Mesendoderm (in vitro differentiated cells): ENCODE results near the gene APC2.

ENCODE experiments used
- DNase-seq: peaks from one replicate; pipeline ENCODE4 v3.0.0; 2013
- H2AK5ac ChIP-seq: 2 replicates; pipeline ENCODE4 v1.6.1; 2013; ENCODE audit warnings: low read length, inconsistent platforms
- H2BK120ac ChIP-seq: 2 replicates; pipeline ENCODE4 v1.6.1; 2013; ENCODE audit warnings: low read depth, mild to moderate bottlenecking, low read length, moderate library complexity, mixed read lengths
- H2BK15ac ChIP-seq: replicated peaks from 2 replicates; pipeline ENCODE4 v1.6.1; 2013; ENCODE audit warnings: low read depth, mild to moderate bottlenecking, moderate library complexity
- H2BK5ac ChIP-seq: 2 replicates; pipeline ENCODE4 v1.6.1; 2013; ENCODE audit warnings: low read length, inconsistent platforms
- H3K18ac ChIP-seq: 2 replicates; pipeline ENCODE4 v1.6.1; 2013; ENCODE audit warnings: mild to moderate bottlenecking, low read length, mixed read lengths
- H3K23ac ChIP-seq: one replicate; pipeline ENCODE4 v1.6.1; 2013; ENCODE audit warnings: low read length
- H3K27ac ChIP-seq: 2 replicates; pipeline ENCODE4 v1.5.1; 2013; ENCODE audit warnings: low read depth, mild to moderate bottlenecking, inconsistent platforms, low read length, moderate library complexity
- H3K27me3 ChIP-seq: 2 replicates; pipeline ENCODE4 v1.6.1; 2013; ENCODE audit warnings: low read length, control low read depth, mild to moderate bottlenecking, inconsistent platforms; ENCODE audit not compliant: insufficient read depth, poor library complexity
- H3K36me3 ChIP-seq: 2 replicates; pipeline ENCODE4 v1.6.1; 2013; ENCODE audit warnings: low read length, inconsistent platforms; ENCODE audit not compliant: control insufficient read depth, insufficient read depth
- H3K4ac ChIP-seq: one replicate; pipeline ENCODE4 v1.6.1; 2013; ENCODE audit warnings: low read depth, mild to moderate bottlenecking, low read length, moderate library complexity
- H3K4me1 ChIP-seq: 2 replicates; pipeline ENCODE4 v1.6.1; 2013; ENCODE audit warnings: low read depth, low read length, inconsistent platforms; ENCODE audit not compliant: control insufficient read depth
- H3K4me2 ChIP-seq: 2 replicates; pipeline ENCODE4 v1.6.1; 2013; ENCODE audit warnings: low read length
- H3K4me3 ChIP-seq: 2 replicates; pipeline ENCODE4 v1.5.1; 2013; ENCODE audit warnings: mild to moderate bottlenecking, low read length
- H3K56ac ChIP-seq: one replicate; pipeline ENCODE4 v1.6.1; 2013; ENCODE audit warnings: low read length
- H3K79me1 ChIP-seq: 2 replicates; pipeline ENCODE4 v1.6.1; 2013; ENCODE audit warnings: low read length, inconsistent platforms
- H3K79me2 ChIP-seq: 2 replicates; pipeline ENCODE4 v1.6.1; 2013; ENCODE audit warnings: mild to moderate bottlenecking, low read length; ENCODE audit not compliant: control insufficient read depth, insufficient read depth
- H3K9ac ChIP-seq: 2 replicates; pipeline ENCODE4 v1.6.1; 2013; ENCODE audit warnings: low read length, inconsistent platforms
- H4K5ac ChIP-seq: one replicate; pipeline ENCODE4 v1.6.1; 2013; ENCODE audit warnings: low read length
- H4K8ac ChIP-seq: one replicate; pipeline ENCODE4 v1.6.1; 2013; ENCODE audit warnings: low read depth, mild to moderate bottlenecking, control low read depth, low read length, moderate library complexity
- WGBS: extraction: QIAGEN DNeasy Blood & Tissue Kit; methylation state at CpG from one replicate; pipeline ENCODE4 v1.1.7; 2013; ENCODE audit warnings: low lambda C conversion rate, missing lambda C conversion rate; ENCODE audit not compliant: insufficient coverage; ENCODE audit errors: extremely low coverage; 5-methylcytosine and 5-hydroxymethylcytosine counted together

The APC2 gene

DNA sequence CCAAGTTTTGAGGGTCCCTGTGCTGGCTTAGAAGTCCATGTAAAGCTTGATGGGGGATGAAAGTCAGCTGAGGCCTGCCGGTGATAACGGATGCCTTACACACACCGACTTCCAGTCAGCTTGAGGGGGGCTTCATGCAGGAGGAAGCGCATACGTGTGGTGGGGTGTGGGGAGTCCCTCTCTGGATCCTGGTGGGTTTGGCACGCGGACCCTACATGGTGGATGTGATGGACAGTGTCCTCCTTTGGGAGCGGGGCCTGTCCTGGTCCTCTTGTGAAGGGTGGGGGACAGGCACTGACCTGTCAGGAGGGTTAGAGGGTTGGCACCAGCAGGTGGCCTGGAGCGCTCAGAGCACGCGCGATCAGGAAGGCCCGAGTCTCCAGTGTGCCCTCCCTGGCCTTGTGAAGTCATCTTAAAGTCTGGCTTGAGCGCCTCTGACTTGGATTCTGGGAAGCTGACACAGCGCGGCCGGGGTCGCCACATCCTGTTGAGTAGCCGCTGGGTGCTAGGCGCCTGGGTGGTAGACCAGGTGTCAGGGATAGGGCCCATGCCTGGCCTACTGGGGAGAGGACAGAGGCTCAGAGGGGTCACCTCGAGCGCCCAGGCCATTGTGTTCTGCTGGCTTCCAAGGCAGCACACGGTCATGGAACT lies 39.7 kb upstream of the APC2 start:
- no peak overlapping the region for H2AK5ac ChIP-seq
- no peak overlapping the region for H3K27ac ChIP-seq
- H3K9ac ChIP-seq, result peak overlapping the region; percentile 92
- H3K36me3 ChIP-seq, result peaks cover 6% of the 10 kb centered on the region
- no peak overlapping the region for H3K18ac ChIP-seq
- no peak overlapping the region for H2BK120ac ChIP-seq
- no peak overlapping the region for H4K8ac ChIP-seq
- no CpG with 5 or more reads among the region's 23 CpGs for WGBS
- H3K4ac ChIP-seq, result no peak overlapping the region
- no peaks in the 10 kb centered on the region for H3K27me3 ChIP-seq
- peaks cover 8% of the 10 kb centered on the region for H3K4me1 ChIP-seq
- H3K4me3 ChIP-seq, result no peak overlapping the region
- H3K79me1 ChIP-seq, result peaks cover 2% of the 10 kb centered on the region
- no peak overlapping the region for H2BK15ac ChIP-seq
- H3K23ac ChIP-seq, result peak overlapping the region; percentile 15
- H3K79me2 ChIP-seq, result peaks cover 73% of the 10 kb centered on the region
- no peak overlapping the region for H2BK5ac ChIP-seq
- no peak for DNase-seq
- no peak overlapping the region for H4K5ac ChIP-seq
- peak overlapping the region; percentile 3 for H3K4me2 ChIP-seq
- peak overlapping the region; percentile 6 for H3K56ac ChIP-seq

DNA sequence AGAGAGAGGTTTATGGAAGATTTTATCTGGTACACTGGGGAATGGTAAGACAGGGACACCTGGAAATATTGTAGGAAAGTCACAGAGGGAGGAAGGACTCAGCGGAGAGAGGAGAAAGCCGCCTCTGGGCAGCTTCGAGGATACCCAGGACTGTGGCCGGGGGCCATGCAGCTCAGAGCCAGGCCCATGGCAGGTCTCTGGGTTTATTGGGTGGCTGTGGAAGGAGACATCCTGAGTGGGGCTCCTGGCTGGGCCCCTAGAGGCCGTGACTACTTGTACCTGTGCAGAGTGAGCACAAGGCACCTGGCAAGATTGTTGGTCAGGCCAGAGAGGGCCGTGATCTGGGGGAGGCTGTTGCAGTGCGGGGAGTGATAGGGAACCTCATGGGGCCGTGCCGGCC lies 39.1 kb upstream of the APC2 start:
- Histone ChIP-seq H3K36me3 (peaks cover 6% of the 10 kb centered on the region), H3K56ac (peak overlapping the region; percentile 6), H3K79me1 (peaks cover 2% of the 10 kb centered on the region), H3K18ac (no peak overlapping the region), H3K4ac (no peak overlapping the region), H2BK15ac (no peak overlapping the region), H2BK5ac (no peak overlapping the region), H3K4me3 (no peak overlapping the region), H4K5ac (no peak overlapping the region), H3K4me2 (no peak overlapping the region), H3K23ac (no peak overlapping the region), H4K8ac (no peak overlapping the region), H3K27me3 (no peaks in the 10 kb centered on the region), H2BK120ac (no peak overlapping the region), H3K79me2 (peaks cover 78% of the 10 kb centered on the region), H3K9ac (peak overlapping the region; percentile 13), H2AK5ac (no peak overlapping the region), H3K27ac (no peak overlapping the region), H3K4me1 (peaks cover 11% of the 10 kb centered on the region)
- no CpG with 5 or more reads among the region's 9 CpGs for WGBS
- DNase-seq, result no peak

DNA sequence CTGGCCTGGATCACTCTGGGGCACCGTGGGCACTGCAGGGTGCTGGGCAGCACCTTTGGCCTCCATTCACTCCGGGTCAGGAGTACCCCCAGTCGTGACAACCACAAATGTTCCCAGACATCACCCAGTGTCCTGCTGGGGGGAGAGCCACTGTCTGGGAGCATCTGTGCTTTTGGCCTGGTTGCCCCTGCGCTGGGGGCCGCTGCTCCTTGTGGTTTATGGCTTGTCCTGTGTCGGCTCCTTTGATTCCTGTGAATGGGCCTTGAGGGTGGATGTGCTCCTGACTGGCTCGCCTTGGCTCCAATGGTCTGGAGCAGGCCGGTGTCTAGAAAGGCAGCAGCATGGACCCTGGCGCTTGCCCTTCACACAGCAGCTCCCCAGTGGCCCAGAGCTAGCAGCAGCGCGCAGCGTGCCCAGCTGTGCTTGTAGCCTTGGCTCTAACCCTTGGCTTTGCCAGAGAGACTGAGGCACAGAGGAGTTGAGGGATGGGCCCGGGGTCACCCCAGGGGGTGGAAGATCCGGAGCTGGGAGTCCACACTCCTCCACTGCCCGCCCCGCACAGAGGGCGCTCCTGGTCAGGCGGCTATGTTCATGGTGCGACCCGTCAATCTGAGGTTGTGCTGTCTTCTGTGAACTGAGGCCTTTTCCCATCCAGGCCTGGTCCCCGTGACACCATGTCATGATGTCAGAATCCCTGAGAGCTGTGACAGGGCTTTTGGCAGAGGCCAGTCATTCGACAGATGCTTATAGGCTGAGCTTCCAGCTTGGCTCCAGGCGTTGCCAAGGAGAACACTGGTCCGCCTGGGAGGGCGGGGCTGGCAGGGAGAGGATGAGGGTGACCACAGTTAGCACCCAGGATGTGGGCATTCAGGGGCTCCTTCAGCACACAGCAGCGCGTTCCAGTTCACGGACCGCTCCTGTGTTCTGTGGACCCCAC lies 38.4 kb upstream of the APC2 start:
- H3K4me3 ChIP-seq, result no peak overlapping the region
- no peak overlapping the region for H2BK15ac ChIP-seq
- no CpG with 5 or more reads among the region's 29 CpGs for WGBS
- H2BK120ac ChIP-seq, result no peak overlapping the region
- no peak overlapping the region for H4K5ac ChIP-seq
- H3K27ac ChIP-seq, result no peak overlapping the region
- peaks cover 17% of the 10 kb centered on the region for H3K4me1 ChIP-seq
- H3K27me3 ChIP-seq, result no peaks in the 10 kb centered on the region
- no peak overlapping the region for H2BK5ac ChIP-seq
- no peak overlapping the region for H4K8ac ChIP-seq
- H3K4me2 ChIP-seq, result no peak overlapping the region
- H2AK5ac ChIP-seq, result no peak overlapping the region
- peaks cover 6% of the 10 kb centered on the region for H3K36me3 ChIP-seq
- no peak overlapping the region for H3K23ac ChIP-seq
- DNase-seq, result no peak
- no peak overlapping the region for H3K18ac ChIP-seq
- H3K9ac ChIP-seq, result no peak overlapping the region
- H3K79me1 ChIP-seq, result peaks cover 7% of the 10 kb centered on the region
- no peak overlapping the region for H3K56ac ChIP-seq
- peaks cover 85% of the 10 kb centered on the region for H3K79me2 ChIP-seq
- H3K4ac ChIP-seq, result no peak overlapping the region

DNA sequence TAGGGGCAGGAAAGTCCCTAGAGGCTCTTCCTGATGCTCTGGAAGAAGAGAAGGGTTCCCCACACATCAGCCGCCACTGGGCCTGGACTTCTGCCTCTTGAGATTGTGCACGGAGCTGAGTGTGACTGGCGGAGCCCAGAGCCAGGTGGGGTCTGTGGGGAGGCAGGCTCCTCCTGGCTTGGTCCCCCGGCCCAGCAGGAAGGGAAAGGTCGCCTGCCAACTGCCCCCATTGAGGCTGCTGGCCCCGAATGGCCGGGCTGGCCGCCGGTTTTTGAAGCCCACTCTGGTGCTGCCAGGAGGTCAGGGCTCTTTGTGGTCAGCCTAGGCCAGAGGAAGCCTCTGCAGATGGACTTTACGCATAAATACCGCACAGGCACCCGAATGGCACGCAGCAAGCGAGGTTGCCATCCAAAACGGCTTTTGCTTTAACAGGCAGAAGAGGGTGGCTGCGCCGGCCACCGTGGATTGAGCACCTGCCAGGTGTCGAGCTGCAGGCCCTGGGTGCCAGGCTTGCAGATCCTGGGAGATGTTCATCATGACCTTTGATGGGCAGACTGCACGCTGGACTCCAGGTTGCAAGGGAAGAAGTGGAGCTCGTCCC lies 37.5 kb upstream of the APC2 start:
- peaks cover 6% of the 10 kb centered on the region for H3K36me3 ChIP-seq
- no peak overlapping the region for H3K4me3 ChIP-seq
- no peak overlapping the region for H3K56ac ChIP-seq
- peaks cover 17% of the 10 kb centered on the region for H3K4me1 ChIP-seq
- H3K9ac ChIP-seq, result no peak overlapping the region
- no peak overlapping the region for H2BK120ac ChIP-seq
- no peak overlapping the region for H3K27ac ChIP-seq
- no peak overlapping the region for H3K4ac ChIP-seq
- H3K23ac ChIP-seq, result no peak overlapping the region
- H4K8ac ChIP-seq, result no peak overlapping the region
- no peak for DNase-seq
- H3K4me2 ChIP-seq, result no peak overlapping the region
- no CpG with 5 or more reads among the region's 21 CpGs for WGBS
- no peak overlapping the region for H2BK5ac ChIP-seq
- no peaks in the 10 kb centered on the region for H3K27me3 ChIP-seq
- H3K79me1 ChIP-seq, result peaks cover 9% of the 10 kb centered on the region
- no peak overlapping the region for H4K5ac ChIP-seq
- no peak overlapping the region for H2AK5ac ChIP-seq
- H2BK15ac ChIP-seq, result no peak overlapping the region
- no peak overlapping the region for H3K18ac ChIP-seq
- peaks cover 94% of the 10 kb centered on the region for H3K79me2 ChIP-seq

DNA sequence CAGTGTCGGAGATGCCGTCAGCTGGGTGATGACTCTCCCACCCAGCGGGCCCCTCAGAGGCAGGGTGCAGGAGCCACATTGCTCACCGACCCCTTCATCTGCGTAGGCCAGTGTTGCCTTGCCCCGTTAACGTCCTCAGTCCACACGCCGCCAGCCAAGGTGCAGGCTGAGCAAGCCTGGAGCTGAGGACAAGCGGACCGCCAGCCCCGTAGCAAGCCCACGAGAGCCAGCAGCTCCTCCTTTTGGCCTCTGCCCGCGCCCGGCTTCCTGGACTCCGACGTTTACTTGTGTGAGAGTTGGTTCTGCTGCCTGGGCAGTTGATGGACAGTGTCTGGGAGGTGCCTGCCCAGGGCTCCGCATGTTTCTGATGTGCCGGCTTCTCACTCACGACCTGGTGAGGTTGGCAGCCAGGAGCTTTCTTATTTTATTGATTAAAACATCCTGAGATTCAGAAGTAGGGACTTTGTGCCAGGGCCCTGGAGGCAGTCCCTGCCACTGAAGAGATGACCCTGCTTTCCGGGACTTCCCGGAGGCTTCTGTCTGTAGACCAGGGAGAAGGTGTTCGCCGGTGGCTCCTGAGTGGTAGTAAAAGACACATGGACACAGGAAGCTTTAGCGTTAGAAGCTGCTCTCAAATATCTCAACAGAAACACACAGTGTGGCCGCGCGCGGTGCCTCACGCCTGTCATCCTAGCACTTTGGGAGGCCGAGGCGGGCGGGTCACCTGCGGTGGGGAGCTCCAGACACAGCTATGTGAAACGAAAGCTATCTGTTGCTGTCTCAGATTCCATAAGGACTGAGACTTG lies 36.7 kb upstream of the APC2 start:
- Histone ChIP-seq H2BK5ac (no peak overlapping the region), H3K4me3 (no peak overlapping the region), H4K8ac (no peak overlapping the region), H3K79me1 (peaks cover 11% of the 10 kb centered on the region), H3K4me1 (peaks cover 17% of the 10 kb centered on the region), H2BK120ac (no peak overlapping the region), H3K27me3 (no peaks in the 10 kb centered on the region), H2AK5ac (no peak overlapping the region), H3K18ac (no peak overlapping the region), H3K56ac (no peak overlapping the region), H3K27ac (no peak overlapping the region), H3K79me2 (peaks cover 96% of the 10 kb centered on the region), H4K5ac (no peak overlapping the region), H3K4me2 (no peak overlapping the region), H2BK15ac (no peak overlapping the region), H3K23ac (no peak overlapping the region), H3K36me3 (peaks cover 6% of the 10 kb centered on the region), H3K4ac (no peak overlapping the region), H3K9ac (no peak overlapping the region)
- DNase-seq, result no peak
- no CpG with 5 or more reads among the region's 36 CpGs for WGBS
